Right kidney (tissue), 1 donor: Measurements from ENCODE around the gene NOX3.
"Not testable (repeated sequence)": the region's sequence is repeated elsewhere in the genome, so short reads cannot be mapped to it uniquely, and the experiment has no call there.

ENCODE experiments used
- DNase-seq: peaks from one replicate; pipeline ENCODE4 v3.0.0-alpha.2; 2016

Gene NOX3

DNA sequence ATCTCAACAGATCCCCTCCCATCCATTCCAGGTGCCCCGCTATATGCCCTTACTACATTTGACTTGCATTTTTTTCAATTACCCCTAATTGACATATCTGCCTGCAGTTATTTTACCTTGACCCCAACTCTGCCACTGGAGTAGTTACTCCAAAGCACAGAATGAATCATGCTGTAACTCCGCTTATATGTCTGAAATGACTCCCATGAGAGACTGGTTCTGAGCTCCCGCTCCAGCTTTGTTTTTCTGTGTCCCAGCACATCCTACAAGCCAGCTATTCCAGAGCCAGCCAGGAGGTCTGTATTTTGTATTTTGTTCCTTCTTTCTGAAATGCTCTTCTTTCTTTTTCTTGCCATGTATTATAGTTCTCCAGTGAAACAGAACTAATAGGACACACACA is 10.9 kb upstream of the NOX3 start:
- DNase-seq, result no peak

DNA sequence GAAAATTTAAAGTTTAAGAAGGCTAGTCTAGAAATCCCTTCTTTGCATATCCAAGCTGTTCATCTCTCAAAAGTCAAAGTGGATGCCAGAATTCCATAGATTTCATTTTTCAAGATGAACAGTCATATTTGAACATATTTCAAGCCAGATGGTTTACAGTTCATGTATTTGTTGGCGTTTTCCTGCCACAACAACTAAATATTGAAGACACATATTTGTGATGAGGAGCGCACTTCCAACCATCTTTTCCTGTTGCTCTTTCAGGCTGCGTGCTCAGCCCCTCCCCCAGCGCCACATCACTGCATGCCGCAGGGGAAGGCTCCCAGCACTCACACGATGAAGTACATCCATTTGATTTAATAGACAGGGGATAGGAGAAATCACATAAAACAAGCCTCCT is 5.9 kb upstream of the NOX3 start:
- DNase-seq, result no peak

- DNase-seq, result no peak
Observed at GRCh38 chr6:155454471-155454870, 1.2 kb downstream of the NOX3 start.

DNA sequence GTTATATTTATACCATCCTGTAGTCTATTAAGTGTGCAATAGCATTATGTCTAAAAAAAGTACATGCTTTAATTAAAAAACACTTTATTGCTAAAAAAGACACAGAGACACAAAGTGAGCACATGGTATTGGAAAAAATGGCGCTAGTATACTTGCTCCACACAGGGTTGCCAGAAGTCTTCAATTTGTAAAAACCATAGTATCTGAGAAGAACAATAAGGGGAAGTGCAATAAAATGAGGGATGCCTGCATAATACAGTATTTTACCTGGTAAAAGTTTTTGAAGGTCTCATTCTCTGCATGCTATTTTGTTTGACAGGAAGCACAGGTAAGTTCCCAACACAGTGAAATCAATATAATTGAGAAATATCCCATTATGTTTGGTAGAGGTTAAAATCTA is 1.6 kb downstream of the NOX3 start:
- DNase-seq, result no peak

DNA sequence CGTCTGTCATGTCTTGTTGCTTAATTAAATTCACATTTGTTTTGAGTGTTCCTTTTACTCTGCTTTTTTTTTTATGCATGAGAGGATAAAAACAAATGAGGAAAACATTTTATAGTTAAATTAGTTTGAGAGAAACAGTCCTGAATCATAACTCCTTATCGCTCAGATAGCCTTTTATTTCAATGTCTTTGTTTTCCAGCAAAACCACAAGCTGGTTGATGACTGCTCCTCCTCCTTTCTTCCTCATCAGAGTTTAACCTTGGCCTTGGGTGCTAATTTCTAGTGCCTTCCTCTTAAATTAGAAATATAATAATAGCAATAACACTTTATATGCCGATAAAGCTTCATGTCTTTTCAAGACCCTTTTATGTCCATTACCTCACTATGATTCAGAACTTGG is 3.1 kb downstream of the NOX3 start:
- no peak for DNase-seq

DNA sequence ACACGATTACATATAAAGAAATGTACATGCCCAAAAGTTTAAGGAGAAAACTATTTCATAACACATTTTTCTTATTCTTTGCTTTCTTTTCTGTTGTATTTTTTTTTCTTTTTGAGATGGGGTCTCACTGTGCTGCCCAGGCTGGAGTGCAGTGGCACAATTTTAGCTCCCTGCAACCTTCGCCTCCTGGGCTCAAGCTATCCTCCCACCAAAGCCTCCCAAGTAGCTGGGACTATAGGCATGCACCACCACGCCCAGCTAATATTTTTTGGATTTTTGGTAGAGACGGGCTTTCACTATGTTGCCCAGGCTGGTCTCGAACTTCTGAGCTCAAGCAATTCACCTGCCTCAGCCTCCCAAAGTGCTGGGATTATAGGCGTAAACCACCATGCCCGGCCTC is 4.1 kb downstream of the NOX3 start:
- not testable (repeated sequence) for DNase-seq

- no peak for DNase-seq
Observed at GRCh38 chr6:155450240-155450581, 5.4 kb downstream of the NOX3 start.

GRCh38 chr6:155449450-155450239 is 6.0 kb downstream of the NOX3 start:
- DNase-seq, result peak; percentile 10

GRCh38 chr6:155448668-155449449 is 6.8 kb downstream of the NOX3 start:
- DNase-seq, result peak; percentile 10

- no peak for DNase-seq
Observed at GRCh38 chr6:155447949-155448348, 7.7 kb downstream of the NOX3 start.

DNA sequence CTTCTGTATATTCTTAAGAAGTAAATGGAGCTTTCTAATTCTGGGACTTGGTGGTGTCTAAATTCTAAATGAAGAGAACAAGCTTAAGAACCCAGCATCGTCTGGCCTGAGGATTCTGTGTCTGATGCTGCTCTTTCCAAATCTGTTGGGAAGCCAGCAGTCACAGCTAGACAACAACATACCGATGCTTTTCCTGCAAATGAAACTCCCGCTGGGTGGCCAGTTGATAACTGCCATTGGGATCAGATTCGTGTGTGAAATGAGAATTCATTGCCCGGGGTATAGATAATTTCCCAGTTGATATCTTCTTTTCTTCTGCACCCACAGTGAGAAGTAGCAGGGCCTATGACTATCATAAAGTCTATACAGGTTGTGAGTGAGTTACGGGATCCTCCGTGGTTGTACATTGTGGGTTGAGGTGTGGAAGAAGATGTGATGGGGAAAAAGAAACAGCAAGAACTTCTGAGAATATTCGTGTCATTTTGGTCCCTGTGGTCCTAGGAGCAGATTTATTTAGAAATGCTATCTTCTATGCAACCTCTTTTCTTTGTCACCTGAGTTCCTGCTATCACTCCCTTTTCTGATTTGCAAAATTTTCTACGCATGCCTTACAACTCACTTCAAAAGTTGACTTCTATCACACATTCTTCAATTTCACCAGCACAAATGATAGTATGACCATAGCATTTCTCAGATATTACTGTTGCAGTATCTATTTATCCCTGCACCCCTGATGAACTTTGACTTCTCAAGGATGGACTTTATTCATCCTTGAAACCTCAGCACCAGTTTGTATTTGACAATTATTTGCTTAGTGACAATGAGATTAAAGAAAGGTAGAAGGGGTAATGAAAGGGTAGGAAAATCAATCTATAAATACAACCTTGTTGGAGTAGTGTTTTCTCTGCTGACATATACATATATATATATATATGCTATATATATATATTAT is 10.4 kb downstream of the NOX3 start:
- no peak for DNase-seq

GRCh38 chr6:155444120-155444917 is 11.3 kb downstream of the NOX3 start:
- DNase-seq, result no peak

DNA sequence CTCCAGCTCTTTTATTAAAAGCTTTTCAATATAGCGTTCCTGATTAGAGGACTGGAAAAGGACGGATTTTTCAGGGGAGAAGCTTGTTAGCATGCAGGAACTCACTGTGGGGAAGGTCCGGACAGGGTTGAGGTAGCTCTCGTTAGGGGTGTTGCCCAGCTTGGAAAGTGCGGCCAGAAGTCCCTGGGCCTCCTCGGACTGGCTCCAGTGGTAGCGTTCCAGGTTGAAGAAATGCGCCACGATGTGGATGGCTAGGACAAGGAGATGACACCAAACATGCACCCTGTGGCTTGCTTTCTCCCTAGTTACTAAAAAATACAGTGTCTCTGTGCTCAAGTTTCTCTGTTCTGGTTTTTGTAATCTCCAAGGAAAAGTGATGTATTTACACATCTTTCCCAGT is 12.5 kb downstream of the NOX3 start:
- no peak for DNase-seq

- DNase-seq, result no peak
Observed at GRCh38 chr6:155442562-155442961, 13.1 kb downstream of the NOX3 start.

- no peak for DNase-seq
Observed at GRCh38 chr6:155441112-155441465, 14.6 kb downstream of the NOX3 start.

DNA sequence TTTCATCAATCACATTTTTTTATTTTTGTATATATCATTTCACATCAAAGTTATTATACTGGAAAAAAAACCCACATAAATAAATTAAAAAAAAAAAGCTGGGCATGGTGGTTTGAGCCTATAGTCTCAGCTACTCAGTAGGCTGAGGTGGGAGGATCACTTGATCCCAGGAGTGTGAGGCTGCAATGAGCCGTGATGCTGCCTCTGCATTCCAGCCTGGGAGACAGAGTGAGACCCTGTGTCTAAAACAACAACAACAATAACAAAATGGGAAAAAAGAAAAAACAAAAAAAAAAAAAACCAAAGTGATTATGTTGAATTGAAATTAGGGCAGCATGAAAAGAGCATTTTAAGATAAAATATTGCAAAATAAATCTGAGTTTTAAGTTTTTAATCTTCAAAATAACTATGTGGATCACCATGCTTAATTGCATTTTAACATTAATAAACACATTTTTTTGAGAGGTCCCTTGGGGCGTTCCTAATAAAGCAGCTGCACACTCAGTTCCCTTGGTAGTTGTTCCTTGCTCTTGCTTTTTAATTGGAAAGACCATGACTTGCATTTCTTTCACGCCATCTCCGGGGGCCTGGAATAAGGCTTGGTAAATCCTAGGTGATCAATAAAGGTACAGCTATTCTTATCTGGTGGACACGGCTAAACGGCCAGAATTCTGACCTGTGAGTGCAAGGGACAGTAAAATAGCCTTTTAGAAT is 15.1 kb downstream of the NOX3 start:
- no peak for DNase-seq

- no peak for DNase-seq
Observed at GRCh38 chr6:155439376-155439775, 16.3 kb downstream of the NOX3 start.

GRCh38 chr6:155436981-155437749 is 18.5 kb downstream of the NOX3 start:
- no peak for DNase-seq

DNA sequence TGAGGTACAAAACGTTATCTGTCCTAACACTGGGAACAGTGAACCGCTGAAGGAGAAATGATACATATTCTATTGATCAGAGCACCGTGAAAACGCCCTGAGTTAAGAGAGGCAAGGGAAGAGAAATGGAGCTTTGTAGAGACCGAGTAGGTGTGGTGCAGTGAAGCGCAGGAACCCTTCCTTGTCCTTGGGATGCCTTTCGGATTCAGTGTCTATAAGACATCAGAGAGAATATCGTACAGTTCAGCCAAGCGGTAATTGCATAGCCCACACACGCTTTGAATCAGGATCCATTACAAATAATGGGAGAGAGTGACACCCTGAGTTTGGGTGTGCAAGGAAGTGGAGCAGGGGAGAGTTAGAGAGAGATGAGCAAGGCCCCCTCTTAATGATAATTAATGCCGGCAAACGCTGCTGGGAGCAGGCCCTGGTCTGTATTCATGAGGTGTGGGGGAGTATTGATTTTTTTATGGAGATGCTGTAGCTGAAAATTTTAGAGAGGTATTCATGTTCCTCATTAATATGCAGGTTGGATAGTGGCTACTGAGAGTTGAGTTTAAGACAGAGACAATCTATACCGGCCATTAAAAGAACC is 20.7 kb downstream of the NOX3 start:
- no peak for DNase-seq

DNA sequence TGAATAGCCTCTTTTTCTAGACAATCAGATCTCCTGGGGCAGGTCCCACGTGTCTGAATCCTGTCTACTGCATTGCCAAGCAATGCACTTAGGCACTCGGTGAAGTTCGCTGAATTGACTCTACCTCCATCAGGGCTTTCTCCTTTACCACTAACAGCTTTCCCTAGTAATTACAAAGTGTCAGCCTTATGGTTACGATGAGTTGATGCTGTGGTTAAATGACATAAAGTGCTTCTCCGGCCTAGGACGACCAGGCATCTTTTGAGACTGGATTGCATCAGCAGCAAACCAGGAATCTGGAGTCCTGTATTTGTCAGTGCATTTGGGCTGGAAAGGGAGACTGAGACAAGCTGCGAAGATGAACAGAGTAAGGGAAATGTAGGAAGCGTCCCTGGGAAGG is 21.5 kb downstream of the NOX3 start:
- DNase-seq, result no peak
